K562 (cell line): ENCODE measurements around the gene TFPI. TPM values are rescaled to one million over a fixed set of nuclear protein-coding genes. Genes with fewer than 3 reads are reported as not detected.

ENCODE experiments used
- BCLAF1 ChIP-seq, 2 experiments: fragments of 450-650 bp in 1 of 2; IDR thresholded peaks; 2 replicates each; pipeline ENCODE4 v1.6.1; 2011 to 2017; ENCODE audit warnings: low read depth in 2 of 2, antibody characterized with exemption in 1 of 2, borderline replicate concordance in 1 of 2, low read length in 1 of 2, mild to moderate bottlenecking in 1 of 2, mixed read lengths in 1 of 2; ENCODE audit not compliant: control insufficient read depth in 1 of 2
- CBX3 ChIP-seq, 2 experiments: IDR thresholded peaks; 1 replicate in 1 of 2; 2 replicates in 1 of 2; pipeline ENCODE4 v1.6.1; 2012; ENCODE audit warnings: inconsistent platforms in 2 of 2, low read length in 2 of 2, borderline replicate concordance in 1 of 2, control low read depth in 1 of 2
- HMBOX1 ChIP-seq: sonication (generic); IDR thresholded peaks from 2 replicates; pipeline ENCODE4 v1.6.1; 2016
- MEIS2 ChIP-seq: fragments of 450-650 bp; IDR thresholded peaks from 2 replicates; pipeline ENCODE4 v1.6.1; 2014; ENCODE audit warnings: mild to moderate bottlenecking; ENCODE audit not compliant: partially characterized antibody
- MYBL2 ChIP-seq, 2 experiments: fragments of 450-650 bp in 1 of 2; sonication (generic) in 1 of 2; formaldehyde crosslinking in 1 of 2; IDR thresholded peaks; 2 replicates each; pipeline versions ENCODE4 v1.6.1 to v1.8.1; 2017 to 2022; ENCODE audit warnings: borderline replicate concordance in 1 of 2, inconsistent platforms in 1 of 2, low read depth in 1 of 2, mild to moderate bottlenecking in 1 of 2, missing genetic modification reagents in 1 of 2, moderate library complexity in 1 of 2
- NR2F6 ChIP-seq: fragments of 450-650 bp; formaldehyde crosslinking; IDR thresholded peaks from 2 replicates; pipeline ENCODE4 v1.4.0; 2020; ENCODE audit warnings: mild to moderate bottlenecking
- POLR3G ChIP-seq: IDR thresholded peaks from 2 replicates; pipeline ENCODE4 v1.6.1; 2011; ENCODE audit not compliant: insufficient read length, insufficient replicate concordance; ENCODE audit errors: extremely low read depth
- PYGO2 ChIP-seq: fragments of 450-650 bp; IDR thresholded peaks from 2 replicates; pipeline ENCODE4 v1.6.1; 2016; ENCODE audit warnings: mild to moderate bottlenecking, missing genetic modification characterization, moderate library complexity, missing compliant biosample characterization
- SRSF1 ChIP-seq: fragments of 200-400 bp; formaldehyde crosslinking; IDR thresholded peaks from 2 replicates; pipeline ENCODE4 v1.6.1; 2017; ENCODE audit warnings: mild to moderate bottlenecking, low read depth, low read length, moderate library complexity
- TARDBP ChIP-seq: fragments of 450-650 bp; IDR thresholded peaks from 2 replicates; pipeline ENCODE4 v1.6.1; 2016
- ZBED1 ChIP-seq: IDR thresholded peaks from 2 replicates; pipeline ENCODE4 v1.6.1; 2014
- ZFP36 ChIP-seq: fragments of 150-350 bp; IDR thresholded peaks from 2 replicates; pipeline ENCODE4 v1.6.1; 2018; ENCODE audit warnings: low read length, low read depth; ENCODE audit not compliant: partially characterized antibody
- ZNF609 ChIP-seq: sonication (generic); formaldehyde crosslinking; IDR thresholded peaks from 2 replicates; pipeline ENCODE4 v1.8.1; 2023; ENCODE audit warnings: missing genetic modification reagents, mild to moderate bottlenecking, borderline replicate concordance
- polyA plus RNA-seq, 8 experiments: library from polyadenylated mRNA; depleted of rRNA in 4 of 8; stranded (reverse) in 5 of 8; unstranded in 3 of 8; fragments of >200 nt; fragmentation: Nextera tagmentation in 2 of 8; fragmentation: Illumina TruSeq in 1 of 8; extraction: Ambion mirVana in 2 of 8; extraction: Trizol in 1 of 8; gene quantifications; 2 replicates each; pipeline versions ENCODE4 v1.2.1 to v1.2.3, GENCODE V29; 2011 to 2014; ENCODE audit warnings: inconsistent platforms in 1 of 8, missing spikeins in 1 of 8
- total RNA-seq, 7 experiments: library from RNA; depleted of rRNA in 6 of 7; stranded (reverse); fragments of >200 nt in 6 of 7; fragmentation: Illumina TruSeq in 2 of 7; extraction: Trizol in 2 of 7; gene quantifications; 2 replicates each; pipeline versions ENCODE4 v1.2.1 to v1.2.3, GENCODE V29; 2011 to 2021; ENCODE audit warnings: low replicate concordance in 1 of 7

TFPI gene
- total and polyA plus RNA-seq, 9 of the 15 experiments (the other 6 are each of a cell fraction or from before 2014, with no cell fraction given), result 53.5 to 219 (median 100) TPM

- TF ChIP-seq MYBL2 (IDR thresholded peaks at IDR 0.05; ENCODE audit: low read depth) (peak; percentile 20; the same call in 1 of the 2 replicates), MYBL2 (CRISPR knock-in tag; IDR thresholded peaks at IDR 0.05; ENCODE audit: borderline replicate concordance) (no peak), ZFP36 (no peak), ZNF609 (CRISPR knock-in tag) (no peak), BCLAF1 (IDR thresholded peaks at IDR 0.05; ENCODE audit: borderline replicate concordance in 1 of 2, control insufficient read depth in 1 of 2, low read depth in 2 of 2, low read length in 1 of 2) (no peak), TARDBP (no peak), MEIS2 (peak; percentile 83), HMBOX1 (peak; percentile 71; the same call in 1 of the 2 replicates), SRSF1 (no peak), POLR3G (no peak), NR2F6 (CRISPR knock-in tag) (no peak), ZBED1 (no peak), PYGO2 (tag) (no peak), CBX3 (IDR thresholded peaks at IDR 0.05; ENCODE audit: borderline replicate concordance in 1 of 2, low read length in 2 of 2) (peak in 1 of 2 experiments; percentile 18; a peak in 1 of 3 replicates)
These were observed 44.4 kb downstream of the TFPI start (continued) for GRCh38 chr2:187509667-187510417.
